HEK293T (cell line): ENCODE measurements around the gene CNTRL.

Experiments used
- CTCF ChIA-PET: fragments of 350-600 bp; formaldehyde crosslinking; extraction: SDS; loops from one replicate; lab custom pipeline; 2021; ENCODE audit warnings: antibody characterized with exemption, inconsistent platforms; lab: Yijun Ruan, JAX
- POLR2A ChIA-PET: fragments of 350-600 bp; formaldehyde crosslinking; extraction: SDS; loops from one replicate; lab custom pipeline; 2020; ENCODE audit warnings: antibody characterized with exemption, inconsistent platforms; lab: Yijun Ruan, JAX
- DNase-seq: peaks from one replicate; pipeline ENCODE4 v3.0.0; 2012; ENCODE audit warnings: mixed read lengths; ENCODE audit errors: extremely low spot score
- ARNT ChIP-seq: fragments of 450-650 bp; IDR thresholded peaks from 2 replicates; pipeline ENCODE4 v1.6.1; 2017; ENCODE audit warnings: mild to moderate bottlenecking
- BHLHE40 ChIP-seq: fragments of 450-650 bp; IDR thresholded peaks from 2 replicates; pipeline ENCODE4 v1.6.1; 2016; ENCODE audit warnings: mild to moderate bottlenecking, moderate library complexity, borderline replicate concordance
- CTBP1 ChIP-seq: fragments of 450-650 bp; IDR thresholded peaks from 2 replicates; pipeline ENCODE4 v1.6.1; 2016; ENCODE audit warnings: borderline replicate concordance
- ELF4 ChIP-seq: fragments of 450-650 bp; IDR thresholded peaks from 2 replicates; pipeline ENCODE4 v1.6.1; 2017; ENCODE audit warnings: antibody characterized with exemption
- FOXA1 ChIP-seq: fragments of 450-650 bp; IDR thresholded peaks from 2 replicates; pipeline ENCODE4 v1.6.1; 2016; ENCODE audit warnings: mild to moderate bottlenecking
- FOXK2 ChIP-seq: fragments of 450-650 bp; IDR thresholded peaks from 2 replicates; pipeline ENCODE4 v1.6.1; 2016; ENCODE audit warnings: mild to moderate bottlenecking
- FOXM1 ChIP-seq: fragments of 450-650 bp; IDR thresholded peaks from 2 replicates; pipeline ENCODE4 v1.6.1; 2017; ENCODE audit warnings: mild to moderate bottlenecking, borderline replicate concordance
- HDGF ChIP-seq: fragments of 450-650 bp; IDR thresholded peaks from 2 replicates; pipeline ENCODE4 v1.6.1; 2017; ENCODE audit warnings: antibody characterized with exemption, borderline replicate concordance
- L3MBTL2 ChIP-seq: fragments of 450-650 bp; conservative IDR thresholded peaks from 2 replicates; pipeline ENCODE4 v1.6.1; 2016; ENCODE audit warnings: mild to moderate bottlenecking
- LEF1 ChIP-seq: fragments of 450-650 bp; IDR thresholded peaks from 2 replicates; pipeline ENCODE4 v1.6.1; 2017; ENCODE audit warnings: mild to moderate bottlenecking, borderline replicate concordance
- NFRKB ChIP-seq: fragments of 450-650 bp; IDR thresholded peaks from 2 replicates; pipeline ENCODE4 v1.6.1; 2016; ENCODE audit warnings: mild to moderate bottlenecking, moderate library complexity
- PKNOX1 ChIP-seq: fragments of 450-650 bp; IDR thresholded peaks from 2 replicates; pipeline ENCODE4 v1.6.1; 2016
- SP1 ChIP-seq: fragments of 450-650 bp; IDR thresholded peaks from 2 replicates; pipeline ENCODE4 v1.6.1; 2017
- SUZ12 ChIP-seq: fragments of 450-650 bp; IDR thresholded peaks from 2 replicates; pipeline ENCODE4 v1.6.1; 2016; ENCODE audit warnings: mild to moderate bottlenecking
- TARDBP ChIP-seq: fragments of 450-650 bp; IDR thresholded peaks from 2 replicates; pipeline ENCODE4 v1.6.1; 2016
- ZNF384 ChIP-seq: fragments of 450-650 bp; IDR thresholded peaks from 2 replicates; pipeline ENCODE4 v1.6.1; 2016

The CNTRL gene

GRCh38 chr9:121059998-121060636 is 14.6 kb upstream of the CNTRL start:
- CTCF ChIA-PET = interaction anchor here (0.6 to 2.7 kb wide), 18 partner anchors 9 to 330 kb away, joined by 3 to 14 read pairs (median 4); no protein-coding TSS in a partner anchor
- peak; percentile 59 for DNase-seq
- POLR2A ChIA-PET = interaction anchor here (1.2 to 1.3 kb wide), 2 partner anchors 78 to 267 kb away, joined by 3 to 4 read pairs; partner anchors contain the start of gene FBXW2
- no peak for TF ChIP-seq BHLHE40

- no peak for TF ChIP-seq TARDBP
- no peak for TF ChIP-seq FOXK2
- no peak for TF ChIP-seq FOXA1
- TF ChIP-seq LEF1 = no peak
- TF ChIP-seq L3MBTL2 = no peak
- no peak for TF ChIP-seq SUZ12
- TF ChIP-seq HDGF = no peak
- no peak for TF ChIP-seq ARNT
- TF ChIP-seq PKNOX1 = no peak
- TF ChIP-seq FOXM1 = no peak
- TF ChIP-seq SP1 = no peak
- TF ChIP-seq BHLHE40 = no peak
- no peak for TF ChIP-seq ZNF384
- TF ChIP-seq NFRKB = no peak
- no peak for TF ChIP-seq CTBP1
- no peak for TF ChIP-seq ELF4
- ChIA-PET POLR2A (no interaction called here), CTCF (no interaction called here)
- DNase-seq = no peak
These were observed 7.9 kb upstream of the CNTRL start for GRCh38 chr9:121066850-121067249.

GRCh38 chr9:121067640-121068039 is 7.1 kb upstream of the CNTRL start:
- TF ChIP-seq NFRKB (no peak), LEF1 (no peak), ZNF384 (no peak), TARDBP (no peak), SUZ12 (no peak), FOXA1 (no peak), SP1 (no peak), FOXM1 (no peak), PKNOX1 (no peak), HDGF (no peak), L3MBTL2 (no peak)
- no peak for DNase-seq
- POLR2A ChIA-PET = no interaction called here
- CTCF ChIA-PET = no interaction called here

GRCh38 chr9:121069396-121069795 is 5.4 kb upstream of the CNTRL start:
- POLR2A ChIA-PET = no interaction called here

GRCh38 chr9:121071370-121071755 is 3.4 kb upstream of the CNTRL start:
- POLR2A ChIA-PET = no interaction called here
- TF ChIP-seq ZNF384 (no peak), FOXA1 (no peak), BHLHE40 (no peak), SP1 (no peak), ELF4 (no peak), FOXK2 (no peak), LEF1 (no peak), SUZ12 (no peak), CTBP1 (no peak), ARNT (no peak), HDGF (no peak), PKNOX1 (no peak), L3MBTL2 (no peak), TARDBP (no peak), NFRKB (no peak), FOXM1 (no peak)
- CTCF ChIA-PET = interaction anchor here (0.6 to 1.0 kb wide), 3 partner anchors 11 to 41 kb away, joined by 3 read pairs; no protein-coding TSS in a partner anchor
- no peak for DNase-seq

More at GRCh38 chr9:121069396-121069795, 5.4 kb upstream of the CNTRL start:
- TF ChIP-seq LEF1 (no peak), HDGF (no peak)
- CTCF ChIA-PET = no interaction called here
- DNase-seq = no peak

- ChIA-PET POLR2A (no interaction called here), CTCF (interaction anchor here (0.7 to 1.4 kb wide), 2 partner anchors 12 to 40 kb away, joined by 3 to 5 read pairs; no protein-coding TSS in a partner anchor)
- no peak for DNase-seq
- no peak for TF ChIP-seq FOXM1
- no peak for TF ChIP-seq SUZ12
- TF ChIP-seq ARNT = no peak
- TF ChIP-seq ZNF384 = no peak
- TF ChIP-seq LEF1 = no peak
- TF ChIP-seq CTBP1 = no peak
- TF ChIP-seq BHLHE40 = no peak
- TF ChIP-seq L3MBTL2 = no peak
- TF ChIP-seq FOXK2 = no peak
- no peak for TF ChIP-seq HDGF
- TF ChIP-seq FOXA1 = no peak
- no peak for TF ChIP-seq ELF4
- no peak for TF ChIP-seq PKNOX1
- no peak for TF ChIP-seq TARDBP
- TF ChIP-seq SP1 = no peak
- TF ChIP-seq NFRKB = no peak
These were observed 2.9 kb upstream of the CNTRL start for GRCh38 chr9:121071756-121072421.
